ENCODE results near the gene TSPAN2. TPM values are rescaled to one million over a fixed set of nuclear protein-coding genes. Genes with fewer than 3 reads are reported as not detected.

The TSPAN2 gene
- polyA plus RNA-seq, 3 donors, result 3.5 to 20.6 (median 16.7) TPM

GRCh38 chr1:115127539-115127938 lies 38.2 kb upstream of the TSPAN2 start:
- Histone ChIP-seq H2AFZ (ENCODE audit: insufficient read depth, low read depth, low read length, poor library complexity, severe bottlenecking) (no peak overlapping the region), H3K36me3 (replicated peaks in 1 of 2; ENCODE audit: control insufficient read depth in 1 of 2, insufficient read depth in 2 of 2, low read length in 2 of 2) (no peaks in the 10 kb centered on the region), H4K20me1 (ENCODE audit: insufficient read depth, low read length) (no peaks in the 10 kb centered on the region), H3K9ac (ENCODE audit: insufficient read depth, low read length, poor library complexity, severe bottlenecking) (no peak overlapping the region), H3K4me2 (replicated peaks; ENCODE audit: extremely low read depth, low read length, poor library complexity, severe bottlenecking) (no peak overlapping the region), H3K27me3 (ENCODE audit: control insufficient read depth in 2 of 2, insufficient read depth in 2 of 2, low read length in 2 of 2) (no peaks in the 10 kb centered on the region), H3K9me3 (replicated peaks in 1 of 2; ENCODE audit: control insufficient read depth in 1 of 2, insufficient read depth in 1 of 2, low read length in 2 of 2) (peaks cover 0 to 6% of the 10 kb centered on the region in 2 donors), H3K4me3 (replicated peaks in 1 of 3; ENCODE audit: low read depth in 2 of 3, low read length in 3 of 3) (no peak overlapping the region), H3K27ac (ENCODE audit: low read depth in 1 of 2, low read length in 2 of 2) (no peak overlapping the region), H3K79me2 (ENCODE audit: insufficient read depth, low read length) (no peaks in the 10 kb centered on the region), H3K4me1 (ENCODE audit: control insufficient read depth in 1 of 2, insufficient read depth in 2 of 2, low read length in 2 of 2) (no peaks in the 10 kb centered on the region)
- peaks cover 0 to 5% (median 2%) of the 10 kb centered on the region in 3 donors for H3K27me3 Mint-ChIP-seq (ENCODE audit: low read depth in 3 of 3)
- no peak for TF ChIP-seq CTCF (IDR thresholded peaks at IDR 0.05)
- H3K36me3 Mint-ChIP-seq, result no peaks in the 10 kb centered on the region
- peaks cover 3 to 16% (median 8%) of the 10 kb centered on the region in 7 donors for H3K9me3 Mint-ChIP-seq
- no peak overlapping the region for H3K4me3 Mint-ChIP-seq
- H3K4me1 Mint-ChIP-seq, result no peaks in the 10 kb centered on the region
- no peak for DNase-seq
- H3K27ac Mint-ChIP-seq, result no peak overlapping the region
- intact Hi-C loops (cut with micrococcal nuclease), result no loop called here
- WGBS (ENCODE audit: insufficient coverage), result no CpG with 5 or more reads among the region's 1 CpG

GRCh38 chr1:115126516-115126915 lies 37.2 kb upstream of the TSPAN2 start:
- H3K9me3 Mint-ChIP-seq, result peaks cover 6 to 26% (median 15%) of the 10 kb centered on the region in 7 donors
- Histone ChIP-seq H3K4me2 (replicated peaks; ENCODE audit: extremely low read depth, low read length, poor library complexity, severe bottlenecking) (no peak overlapping the region), H3K79me2 (ENCODE audit: insufficient read depth, low read length) (no peaks in the 10 kb centered on the region), H3K4me3 (replicated peaks in 1 of 3; ENCODE audit: low read depth in 2 of 3, low read length in 3 of 3) (no peak overlapping the region), H3K9ac (ENCODE audit: insufficient read depth, low read length, poor library complexity, severe bottlenecking) (no peak overlapping the region), H3K36me3 (replicated peaks in 1 of 2; ENCODE audit: control insufficient read depth in 1 of 2, insufficient read depth in 2 of 2, low read length in 2 of 2) (no peaks in the 10 kb centered on the region), H2AFZ (ENCODE audit: insufficient read depth, low read depth, low read length, poor library complexity, severe bottlenecking) (no peak overlapping the region), H3K27ac (ENCODE audit: low read depth in 1 of 2, low read length in 2 of 2) (no peak overlapping the region), H4K20me1 (ENCODE audit: insufficient read depth, low read length) (no peaks in the 10 kb centered on the region), H3K9me3 (replicated peaks in 1 of 2; ENCODE audit: control insufficient read depth in 1 of 2, insufficient read depth in 1 of 2, low read length in 2 of 2) (peaks cover 8 to 9% of the 10 kb centered on the region in 2 donors), H3K4me1 (ENCODE audit: control insufficient read depth in 1 of 2, insufficient read depth in 2 of 2, low read length in 2 of 2) (no peaks in the 10 kb centered on the region), H3K27me3 (ENCODE audit: control insufficient read depth in 2 of 2, insufficient read depth in 2 of 2, low read length in 2 of 2) (no peaks in the 10 kb centered on the region)
- H3K4me1 Mint-ChIP-seq, result no peaks in the 10 kb centered on the region
- WGBS (ENCODE audit: insufficient coverage), result 87% methylated on average over 2 of the region's 2 CpGs
- no peak for TF ChIP-seq CTCF (IDR thresholded peaks at IDR 0.05)
- DNase-seq, result no peak
- peaks cover 0 to 5% (median 2%) of the 10 kb centered on the region in 3 donors for H3K27me3 Mint-ChIP-seq (ENCODE audit: low read depth in 3 of 3)
- H3K36me3 Mint-ChIP-seq, result no peaks in the 10 kb centered on the region
- intact Hi-C loops (cut with micrococcal nuclease), result no loop called here
- H3K4me3 Mint-ChIP-seq, result no peak overlapping the region
- H3K27ac Mint-ChIP-seq, result no peak overlapping the region

Data from CD14-positive monocyte (primary cell).